Endothelial cell of umbilical vein (primary cell): ENCODE results near the gene ABAT. TPM values are rescaled to one million over a fixed set of nuclear protein-coding genes. Genes with fewer than 3 reads are reported as not detected.

Source experiments
- BruUV-seq: library from RNA; stranded (reverse); fragments of 400-500 nt; replicated peaks from 2 replicates; lab custom pipeline; 2021; lab: Mats Ljungman, UMichigan
- CTCF ChIA-PET: fragments of 300-600, 350-600 bp; sonication (Branson Sonifier 250); formaldehyde crosslinking; loops from one replicate; lab custom pipeline; 2021; ENCODE audit warnings: antibody characterized with exemption, inconsistent platforms; lab: Charles Lee
- POLR2A ChIA-PET: fragments of 300-600, 350-600 bp; sonication (Branson Sonifier 250); formaldehyde crosslinking; loops from one replicate; lab custom pipeline; 2021; ENCODE audit warnings: antibody characterized with exemption, inconsistent platforms; lab: Charles Lee
- DNase-seq: peaks from one replicate; pipeline ENCODE4 v3.0.0-alpha.2; 2011; ENCODE audit warnings: low read depth, low spot score
- FAIRE-seq: peaks from 2 replicates; lab custom pipeline; 2011; peaks lifted over from hg19 to GRCh38; lab: Jason Lieb, UNC
- H2AFZ ChIP-seq: 2 replicates; pipeline ENCODE4 v1.6.0; 2012; ENCODE audit warnings: low read depth, low read length, control low read depth, inconsistent platforms
- H3K27ac ChIP-seq: 2 replicates; pipeline ENCODE4 v1.5.1; 2011; ENCODE audit warnings: low read depth, mild to moderate bottlenecking, control low read depth, low read length, moderate library complexity; ENCODE audit not compliant: insufficient read depth
- H3K27me3 ChIP-seq, 2 experiments: 2 replicates each; pipeline versions ENCODE4 v1.6.0 to v1.6.1; 2011; ENCODE audit warnings: low read length in 2 of 2, mixed read lengths in 1 of 2; ENCODE audit not compliant: control insufficient read depth in 2 of 2, insufficient read depth in 2 of 2
- H3K36me3 ChIP-seq, 2 experiments: 2 replicates in 1 of 2; 3 replicates in 1 of 2; pipeline ENCODE4 v1.5.1; 2011; ENCODE audit warnings: low read length in 2 of 2, mild to moderate bottlenecking in 1 of 2, moderate library complexity in 1 of 2; ENCODE audit not compliant: control insufficient read depth in 2 of 2, insufficient read depth in 2 of 2; ENCODE audit errors: extremely low read depth in 1 of 2
- H3K4me1 ChIP-seq: 3 replicates; pipeline ENCODE4 v1.5.1; 2011; ENCODE audit warnings: mild to moderate bottlenecking, low read length; ENCODE audit not compliant: control insufficient read depth, insufficient read depth; ENCODE audit errors: extremely low read depth
- H3K4me2 ChIP-seq: 2 replicates; pipeline ENCODE4 v1.6.1; 2011; ENCODE audit warnings: low read length, control low read depth, mixed read lengths; ENCODE audit not compliant: insufficient read depth
- H3K4me3 ChIP-seq, 3 experiments: fragments of 200-600 bp in 1 of 3; sonication (generic), shearing (Covaris generic) in 1 of 3; replicated peaks in 1 of 3; 2 replicates each; pipeline ENCODE4 v1.5.1; 2011 to 2016; ENCODE audit warnings: control low read depth in 3 of 3, low read length in 3 of 3, mild to moderate bottlenecking in 2 of 3, inconsistent platforms in 1 of 3, low read depth in 1 of 3, moderate library complexity in 1 of 3; ENCODE audit not compliant: insufficient read depth in 1 of 3
- H3K79me2 ChIP-seq: 2 replicates; pipeline ENCODE4 v1.6.0; 2012; ENCODE audit warnings: low read length, inconsistent platforms; ENCODE audit not compliant: control insufficient read depth, insufficient read depth
- H3K9ac ChIP-seq: replicated peaks from 2 replicates; pipeline ENCODE3; 2011; ENCODE audit warnings: low read length, control low read depth; ENCODE audit not compliant: insufficient read depth; ENCODE audit errors: extremely low read depth
- H3K9me1 ChIP-seq: replicated peaks from 3 replicates; pipeline ENCODE4 v1.6.0; 2011; ENCODE audit warnings: mild to moderate bottlenecking, low read length; ENCODE audit not compliant: control insufficient read depth, insufficient read depth; ENCODE audit errors: extremely low read depth
- H3K9me3 ChIP-seq: replicated peaks from 2 replicates; pipeline ENCODE4 v1.5.1; 2012; ENCODE audit warnings: low read length, inconsistent platforms; ENCODE audit not compliant: control insufficient read depth, insufficient read depth
- H4K20me1 ChIP-seq: replicated peaks from 2 replicates; pipeline ENCODE3; 2011; ENCODE audit warnings: mild to moderate bottlenecking, low read length; ENCODE audit not compliant: control insufficient read depth, insufficient read depth; ENCODE audit errors: extremely low read depth
- CTCF ChIP-seq, 2 donors: IDR thresholded peaks; 1 replicate in 1 of 2; 2 replicates in 1 of 2; pipeline ENCODE4 v1.5.1; 2011; ENCODE audit warnings: low read length in 2 of 2, mild to moderate bottlenecking in 2 of 2, moderate library complexity in 2 of 2, control low read depth in 1 of 2, inconsistent platforms in 1 of 2, low read depth in 1 of 2; ENCODE audit not compliant: insufficient read depth in 1 of 2; ENCODE audit errors: extremely low read depth in 1 of 2
- EZH2 ChIP-seq: IDR thresholded peaks from 2 replicates; pipeline ENCODE4 v1.6.1; 2012; ENCODE audit warnings: borderline replicate concordance, low read depth, mild to moderate bottlenecking, moderate library complexity, low read length, inconsistent platforms; ENCODE audit not compliant: severe bottlenecking
- FOS ChIP-seq: IDR thresholded peaks from 2 replicates; pipeline ENCODE4 v1.6.1; 2011; ENCODE audit warnings: mild to moderate bottlenecking, low read length, moderate library complexity, borderline replicate concordance; ENCODE audit not compliant: insufficient read depth
- GATA2 ChIP-seq: IDR thresholded peaks from 2 replicates; pipeline ENCODE4 v1.7.0; 2011; ENCODE audit warnings: low read depth, mild to moderate bottlenecking, moderate library complexity, mixed read lengths, low read length; ENCODE audit not compliant: insufficient read length, insufficient read depth
- JUN ChIP-seq: IDR thresholded peaks from 2 replicates; pipeline ENCODE4 v1.6.1; 2011; ENCODE audit warnings: borderline replicate concordance, low read depth; ENCODE audit not compliant: insufficient read length, insufficient read depth
- MYC ChIP-seq: IDR thresholded peaks from one replicate; pipeline ENCODE4 v1.6.1; 2011; ENCODE audit warnings: mild to moderate bottlenecking, low read depth, low read length
- POLR2A ChIP-seq: IDR thresholded peaks from 2 replicates; pipeline ENCODE4 v1.6.1; 2012; ENCODE audit warnings: low read depth, mild to moderate bottlenecking, control low read depth, low read length
- POLR2AphosphoS5 ChIP-seq: IDR thresholded peaks from 2 replicates; pipeline ENCODE4 v1.6.1; 2012; ENCODE audit warnings: low read depth, mild to moderate bottlenecking, control low read depth, low read length, moderate library complexity; ENCODE audit not compliant: insufficient read depth
- dilution Hi-C: fragments of 300-500 bp; cut with MboI; formaldehyde crosslinking; loops from one replicate; pipeline ENCODE4 v1.15.0; 2019; ENCODE audit warnings: low sequenced_read_pairs; ENCODE audit not compliant: extremely low pct_ligation_motif_present
- intact Hi-C: fragments of 100-400 bp; cut with micrococcal nuclease; formaldehyde crosslinking; loops from one replicate; pipeline ENCODE4 v1.10.0; 2022
- polyA plus RNA-seq, 4 experiments: library from polyadenylated mRNA; depleted of rRNA in 3 of 4; stranded (reverse) in 3 of 4; unstranded in 1 of 4; fragments of >200 nt; gene quantifications; 2 replicates each; pipeline versions ENCODE4 v1.2.1 to v1.2.3, GENCODE V29; 2011 to 2012; ENCODE audit warnings: missing spikeins in 1 of 4
- total RNA-seq: library from RNA; stranded (reverse); gene quantifications from 2 replicates; pipeline ENCODE4 v1.2.3, GENCODE V29; 2021

The ABAT gene
- total and polyA plus RNA-seq, 2 donors (not counting 3 experiments of a cell fraction or from before 2014, with no cell fraction given): 1.3 to 1.4 TPM

- TF ChIP-seq POLR2AphosphoS5 (no peak), POLR2A (no peak), FOS (no peak), CTCF (IDR thresholded peaks at IDR 0.05; ENCODE audit: extremely low read depth in 1 of 2, insufficient read depth in 1 of 2, low read depth in 1 of 2, low read length in 2 of 2) (no peak), JUN (no peak), GATA2 (no peak), MYC (no peak), EZH2 (no peak)
- H3K9me3 ChIP-seq: no peaks in the 10 kb centered on the region
- H4K20me1 ChIP-seq: no peaks in the 10 kb centered on the region
- H3K36me3 ChIP-seq: no peaks in the 10 kb centered on the region
- POLR2A ChIA-PET: no interaction called here
- H3K79me2 ChIP-seq: no peaks in the 10 kb centered on the region
- dilution Hi-C loops (no loop called here), intact Hi-C loops (no loop called here)
- BruUV-seq: no TSS peak
- CTCF ChIA-PET: no interaction called here
- H3K4me3 ChIP-seq: no peak overlapping the region
- H2AFZ ChIP-seq: no peak overlapping the region
- no peak overlapping the region for H3K27ac ChIP-seq
- no peaks in the 10 kb centered on the region for H3K4me1 ChIP-seq
- H3K9me1 ChIP-seq: no peaks in the 10 kb centered on the region
- DNase-seq (no peak), FAIRE-seq (no peak)
- no peaks in the 10 kb centered on the region for H3K27me3 ChIP-seq
- no peak overlapping the region for H3K4me2 ChIP-seq
- no peak overlapping the region for H3K9ac ChIP-seq
Measured at GRCh38 chr16:8740775-8741355, 66.4 kb downstream of the ABAT start.
